ENCODE results near the gene ABL1. TPM values are rescaled to one million over a fixed set of nuclear protein-coding genes. Genes with fewer than 3 reads are reported as not detected.
"Not testable (repeated sequence)": the region's sequence is repeated elsewhere in the genome, so short reads cannot be mapped to it uniquely, and the experiment has no call there.

Gene ABL1
- total RNA-seq, 1 experiment from 2014 or later = 18.5 TPM

GRCh38 chr9:130825351-130825651 is 9.8 kb upstream of the ABL1 start:
- no peak for DNase-seq (ENCODE audit: low spot score)

- DNase-seq (ENCODE audit: low spot score) = no peak
Measured at GRCh38 chr9:130825809-130826208, 9.2 kb upstream of the ABL1 start.

- no peak for DNase-seq (ENCODE audit: low spot score)
Measured at GRCh38 chr9:130829762-130830161, 5.3 kb upstream of the ABL1 start.

GRCh38 chr9:130830231-130830760 is 4.8 kb upstream of the ABL1 start:
- DNase-seq (ENCODE audit: low spot score) = no peak

- DNase-seq (ENCODE audit: low spot score) = no peak
Measured at GRCh38 chr9:130831077-130831476, 4.0 kb upstream of the ABL1 start.

GRCh38 chr9:130833031-130833990 is 1.7 kb upstream of the ABL1 start:
- DNase-seq (ENCODE audit: low spot score) = no peak

- DNase-seq (ENCODE audit: low spot score) = no peak
Measured at GRCh38 chr9:130835441-130836298, 616 bp downstream of the ABL1 start.

GRCh38 chr9:130837002-130837511 is 2.0 kb downstream of the ABL1 start:
- no peak for DNase-seq (ENCODE audit: low spot score)

GRCh38 chr9:130837643-130838042 is 2.6 kb downstream of the ABL1 start:
- no peak for DNase-seq (ENCODE audit: low spot score)

GRCh38 chr9:130839132-130840111 is 4.4 kb downstream of the ABL1 start:
- no peak for DNase-seq (ENCODE audit: low spot score)

- DNase-seq (ENCODE audit: low spot score) = no peak
Measured at GRCh38 chr9:130842545-130842944, 7.5 kb downstream of the ABL1 start.

GRCh38 chr9:130843049-130843908 is 8.2 kb downstream of the ABL1 start:
- no peak for DNase-seq (ENCODE audit: low spot score)

- DNase-seq (ENCODE audit: low spot score) = no peak
Measured at GRCh38 chr9:130844044-130844451, 9.0 kb downstream of the ABL1 start.

- no peak for DNase-seq (ENCODE audit: low spot score)
Measured at GRCh38 chr9:130845254-130845653, 10.2 kb downstream of the ABL1 start.

- peak; percentile 77 for DNase-seq (ENCODE audit: low spot score)
Measured at GRCh38 chr9:130845901-130846481, 10.9 kb downstream of the ABL1 start.

GRCh38 chr9:130846487-130847305 is 11.6 kb downstream of the ABL1 start:
- peak; percentile 72 for DNase-seq (ENCODE audit: low spot score)

GRCh38 chr9:130847306-130848217 is 12.5 kb downstream of the ABL1 start:
- DNase-seq (ENCODE audit: low spot score) = peak; percentile 95

- DNase-seq (ENCODE audit: low spot score) = not testable (repeated sequence)
Measured at GRCh38 chr9:130848514-130848913, 13.5 kb downstream of the ABL1 start.
